Measurements from ENCODE around the gene SPAG16.
"Not testable (repeated sequence)": the region's sequence is repeated elsewhere in the genome, so short reads cannot be mapped to it uniquely, and the experiment has no call there.

SPAG16 gene

DNA sequence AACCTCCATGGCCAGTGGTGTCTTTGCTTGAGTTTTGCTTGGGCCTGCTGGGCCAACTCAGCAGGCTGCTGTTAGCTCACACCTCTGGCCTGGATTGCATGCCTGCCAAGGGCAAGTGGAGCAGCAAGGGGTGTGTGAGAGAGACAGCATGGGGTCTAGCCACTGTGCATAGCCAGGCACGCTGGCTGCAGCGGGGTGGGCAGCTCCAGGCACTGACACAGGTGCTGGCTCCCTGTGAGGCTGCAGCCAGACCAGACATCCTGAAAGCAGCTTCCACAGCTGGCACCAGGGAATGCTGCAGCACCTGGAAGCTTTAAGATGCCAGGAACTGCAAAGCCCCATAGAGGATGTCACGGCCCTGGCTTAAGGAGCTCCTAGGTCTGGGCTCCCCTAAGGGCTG, 750.2 kb downstream of the SPAG16 start:
- Histone ChIP-seq H3K4me1 (ENCODE audit: control insufficient read depth in 1 of 2, insufficient read depth in 2 of 2, low read length in 2 of 2) (no peaks in the 10 kb centered on the region), H3K27ac (ENCODE audit: low read depth, low read length) (no peak overlapping the region), H3K27me3 (ENCODE audit: control insufficient read depth in 1 of 2, insufficient read depth in 2 of 2, low read length in 2 of 2) (no peaks in the 10 kb centered on the region), H3K36me3 (ENCODE audit: control insufficient read depth in 1 of 2, insufficient read depth in 2 of 2, low read length in 2 of 2) (no peaks in the 10 kb centered on the region), H3K9me3 (ENCODE audit: control insufficient read depth in 1 of 2, low read length in 2 of 2) (no peaks in the 10 kb centered on the region), H3K4me3 (ENCODE audit: low read depth in 1 of 2, low read length in 2 of 2) (no peak overlapping the region), H3K9ac (ENCODE audit: low read depth in 1 of 2, low read length in 2 of 2) (no peak overlapping the region)

GRCh38 chr2:214035091-214035852, 751.0 kb downstream of the SPAG16 start:
- H3K36me3 ChIP-seq (ENCODE audit: control insufficient read depth in 1 of 2, insufficient read depth in 2 of 2, low read length in 2 of 2): no peaks in the 10 kb centered on the region
- H3K4me1 ChIP-seq (ENCODE audit: control insufficient read depth in 1 of 2, insufficient read depth in 2 of 2, low read length in 2 of 2): no peaks in the 10 kb centered on the region
- H3K9me3 ChIP-seq (ENCODE audit: control insufficient read depth in 1 of 2, low read length in 2 of 2): peaks cover 5 to 6% of the 10 kb centered on the region in 2 donors
- H3K9ac ChIP-seq (ENCODE audit: low read depth in 1 of 2, low read length in 2 of 2): no peak overlapping the region
- no peaks in the 10 kb centered on the region for H3K27me3 ChIP-seq (ENCODE audit: control insufficient read depth in 1 of 2, insufficient read depth in 2 of 2, low read length in 2 of 2)
- no peak overlapping the region for H3K27ac ChIP-seq (ENCODE audit: low read depth, low read length)
- no peak overlapping the region for H3K4me3 ChIP-seq (ENCODE audit: low read depth in 1 of 2, low read length in 2 of 2)

- H3K27me3 ChIP-seq (ENCODE audit: control insufficient read depth in 1 of 2, insufficient read depth in 2 of 2, low read length in 2 of 2): no peaks in the 10 kb centered on the region
- H3K4me1 ChIP-seq (ENCODE audit: control insufficient read depth in 1 of 2, insufficient read depth in 2 of 2, low read length in 2 of 2): no peaks in the 10 kb centered on the region
- H3K4me3 ChIP-seq (ENCODE audit: low read depth in 1 of 2, low read length in 2 of 2): no peak overlapping the region
- H3K9me3 ChIP-seq (ENCODE audit: control insufficient read depth in 1 of 2, low read length in 2 of 2): peaks cover 6% of the 10 kb centered on the region in 2 donors
- no peak overlapping the region for H3K27ac ChIP-seq (ENCODE audit: low read depth, low read length)
- H3K9ac ChIP-seq (ENCODE audit: low read depth in 1 of 2, low read length in 2 of 2): no peak overlapping the region
- no peaks in the 10 kb centered on the region for H3K36me3 ChIP-seq (ENCODE audit: control insufficient read depth in 1 of 2, insufficient read depth in 2 of 2, low read length in 2 of 2)
Observed at GRCh38 chr2:214035921-214036320, 751.7 kb downstream of the SPAG16 start.

DNA sequence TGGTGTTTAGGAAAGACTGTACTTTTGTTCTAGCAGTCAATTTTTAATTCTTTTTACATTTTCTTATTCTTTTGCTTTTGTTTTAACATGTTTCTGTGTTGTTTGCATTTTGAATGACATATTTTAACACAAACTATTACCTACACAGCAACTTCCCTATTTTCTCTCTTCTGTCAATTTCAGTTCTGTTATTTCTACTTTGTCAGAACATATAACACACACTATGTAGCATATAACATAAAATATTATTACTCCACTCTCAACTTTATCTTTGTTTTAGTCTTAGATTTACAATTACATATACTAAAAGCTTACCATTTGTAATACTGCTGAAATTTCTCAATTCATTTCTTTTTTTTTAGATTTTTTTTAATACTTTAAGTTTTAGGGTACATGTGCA, 753.9 kb downstream of the SPAG16 start:
- H3K4me3 ChIP-seq (ENCODE audit: low read depth in 1 of 2, low read length in 2 of 2): no peak overlapping the region
- no peaks in the 10 kb centered on the region for H3K36me3 ChIP-seq (ENCODE audit: control insufficient read depth in 1 of 2, insufficient read depth in 2 of 2, low read length in 2 of 2)
- H3K9ac ChIP-seq (ENCODE audit: low read depth in 1 of 2, low read length in 2 of 2): no peak overlapping the region
- no peak overlapping the region for H3K27ac ChIP-seq (ENCODE audit: low read depth, low read length)
- H3K9me3 ChIP-seq (ENCODE audit: control insufficient read depth in 1 of 2, low read length in 2 of 2): peaks cover 6% of the 10 kb centered on the region in 2 donors
- H3K4me1 ChIP-seq (ENCODE audit: control insufficient read depth in 1 of 2, insufficient read depth in 2 of 2, low read length in 2 of 2): no peaks in the 10 kb centered on the region
- no peaks in the 10 kb centered on the region for H3K27me3 ChIP-seq (ENCODE audit: control insufficient read depth in 1 of 2, insufficient read depth in 2 of 2, low read length in 2 of 2)

- Histone ChIP-seq H3K4me1 (ENCODE audit: control insufficient read depth in 1 of 2, insufficient read depth in 2 of 2, low read length in 2 of 2) (no peaks in the 10 kb centered on the region), H3K27me3 (ENCODE audit: control insufficient read depth in 1 of 2, insufficient read depth in 2 of 2, low read length in 2 of 2) (no peaks in the 10 kb centered on the region), H3K36me3 (ENCODE audit: control insufficient read depth in 1 of 2, insufficient read depth in 2 of 2, low read length in 2 of 2) (no peaks in the 10 kb centered on the region), H3K27ac (ENCODE audit: low read depth, low read length) (no peak overlapping the region), H3K9me3 (ENCODE audit: control insufficient read depth in 1 of 2, low read length in 2 of 2) (no peaks in the 10 kb centered on the region), H3K9ac (ENCODE audit: low read depth in 1 of 2, low read length in 2 of 2) (no peak overlapping the region), H3K4me3 (ENCODE audit: low read depth in 1 of 2, low read length in 2 of 2) (no peak overlapping the region)
Observed at GRCh38 chr2:214050731-214051130, 766.5 kb downstream of the SPAG16 start.

DNA sequence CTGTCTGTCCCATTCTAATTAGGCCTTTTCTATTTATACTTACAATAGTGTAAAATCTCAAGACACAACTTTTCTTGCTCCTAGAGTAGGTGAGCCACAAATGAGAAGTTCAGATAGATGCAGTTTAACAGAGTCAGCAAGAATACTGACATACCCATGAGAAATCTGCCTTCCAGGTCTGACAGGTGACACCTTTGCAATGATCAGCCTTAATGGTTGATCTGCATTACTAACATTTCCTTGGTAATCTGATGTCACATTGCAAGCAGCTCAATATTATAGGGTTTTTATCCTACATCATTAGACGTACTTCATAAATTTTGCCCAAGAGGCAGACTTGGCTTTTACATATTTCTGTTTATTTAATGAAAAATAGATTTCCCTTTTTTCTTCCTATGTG, 767.3 kb downstream of the SPAG16 start:
- H3K27ac ChIP-seq (ENCODE audit: low read depth, low read length): no peak overlapping the region
- H3K36me3 ChIP-seq (ENCODE audit: control insufficient read depth in 1 of 2, insufficient read depth in 2 of 2, low read length in 2 of 2): no peaks in the 10 kb centered on the region
- H3K9me3 ChIP-seq (ENCODE audit: control insufficient read depth in 1 of 2, low read length in 2 of 2): no peaks in the 10 kb centered on the region
- H3K4me3 ChIP-seq (ENCODE audit: low read depth in 1 of 2, low read length in 2 of 2): no peak overlapping the region
- H3K27me3 ChIP-seq (ENCODE audit: control insufficient read depth in 1 of 2, insufficient read depth in 2 of 2, low read length in 2 of 2): no peaks in the 10 kb centered on the region
- H3K9ac ChIP-seq (ENCODE audit: low read depth in 1 of 2, low read length in 2 of 2): no peak overlapping the region
- H3K4me1 ChIP-seq (ENCODE audit: control insufficient read depth in 1 of 2, insufficient read depth in 2 of 2, low read length in 2 of 2): no peaks in the 10 kb centered on the region

DNA sequence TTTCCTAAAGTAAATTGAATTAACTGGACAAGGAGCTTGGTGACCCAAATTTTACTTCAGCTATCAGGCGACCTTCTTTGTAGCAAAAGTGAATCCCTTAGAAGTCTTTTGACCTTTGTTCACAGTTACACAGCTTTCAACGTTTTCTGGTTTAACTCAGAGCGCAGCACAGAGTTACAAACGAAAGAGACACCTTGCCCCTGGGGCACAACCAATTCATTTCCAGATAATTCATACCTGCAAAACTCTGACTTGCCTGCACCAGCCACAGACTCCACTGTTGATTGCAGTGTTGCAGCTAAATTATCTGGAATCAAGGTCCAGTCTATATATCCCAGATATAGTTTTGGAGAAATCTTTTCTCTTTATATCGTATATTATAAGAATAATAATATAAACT, 768.0 kb downstream of the SPAG16 start:
- Histone ChIP-seq H3K9me3 (ENCODE audit: control insufficient read depth in 1 of 2, low read length in 2 of 2) (no peaks in the 10 kb centered on the region), H3K9ac (ENCODE audit: low read depth in 1 of 2, low read length in 2 of 2) (no peak overlapping the region), H3K27ac (ENCODE audit: low read depth, low read length) (no peak overlapping the region), H3K27me3 (ENCODE audit: control insufficient read depth in 1 of 2, insufficient read depth in 2 of 2, low read length in 2 of 2) (no peaks in the 10 kb centered on the region), H3K4me3 (ENCODE audit: low read depth in 1 of 2, low read length in 2 of 2) (no peak overlapping the region), H3K4me1 (ENCODE audit: control insufficient read depth in 1 of 2, insufficient read depth in 2 of 2, low read length in 2 of 2) (no peaks in the 10 kb centered on the region), H3K36me3 (ENCODE audit: control insufficient read depth in 1 of 2, insufficient read depth in 2 of 2, low read length in 2 of 2) (no peaks in the 10 kb centered on the region)

- H3K4me3 ChIP-seq (ENCODE audit: low read depth in 1 of 2, low read length in 2 of 2): no peak overlapping the region
- no peak overlapping the region for H3K27ac ChIP-seq (ENCODE audit: low read depth, low read length)
- H3K9me3 ChIP-seq (ENCODE audit: control insufficient read depth in 1 of 2, low read length in 2 of 2): no peaks in the 10 kb centered on the region
- no peaks in the 10 kb centered on the region for H3K4me1 ChIP-seq (ENCODE audit: control insufficient read depth in 1 of 2, insufficient read depth in 2 of 2, low read length in 2 of 2)
- no peaks in the 10 kb centered on the region for H3K36me3 ChIP-seq (ENCODE audit: control insufficient read depth in 1 of 2, insufficient read depth in 2 of 2, low read length in 2 of 2)
- H3K27me3 ChIP-seq (ENCODE audit: control insufficient read depth in 1 of 2, insufficient read depth in 2 of 2, low read length in 2 of 2): no peaks in the 10 kb centered on the region
- no peak overlapping the region for H3K9ac ChIP-seq (ENCODE audit: low read depth in 1 of 2, low read length in 2 of 2)
Observed at GRCh38 chr2:214057986-214058385, 773.7 kb downstream of the SPAG16 start.

GRCh38 chr2:214062279-214062678, 778.0 kb downstream of the SPAG16 start:
- H3K9me3 ChIP-seq (ENCODE audit: control insufficient read depth in 1 of 2, low read length in 2 of 2); H3K4me1 ChIP-seq (ENCODE audit: control insufficient read depth in 1 of 2, insufficient read depth in 2 of 2, low read length in 2 of 2); H3K9ac ChIP-seq (ENCODE audit: low read depth in 1 of 2, low read length in 2 of 2); H3K27ac ChIP-seq (ENCODE audit: low read depth, low read length); H3K36me3 ChIP-seq (ENCODE audit: control insufficient read depth in 1 of 2, insufficient read depth in 2 of 2, low read length in 2 of 2); H3K27me3 ChIP-seq (ENCODE audit: control insufficient read depth in 1 of 2, insufficient read depth in 2 of 2, low read length in 2 of 2); H3K4me3 ChIP-seq (ENCODE audit: low read depth in 1 of 2, low read length in 2 of 2): not testable (repeated sequence)

- no peaks in the 10 kb centered on the region for H3K36me3 ChIP-seq (ENCODE audit: control insufficient read depth in 1 of 2, insufficient read depth in 2 of 2, low read length in 2 of 2)
- no peaks in the 10 kb centered on the region for H3K4me1 ChIP-seq (ENCODE audit: control insufficient read depth in 1 of 2, insufficient read depth in 2 of 2, low read length in 2 of 2)
- H3K9ac ChIP-seq (ENCODE audit: low read depth in 1 of 2, low read length in 2 of 2): no peak overlapping the region
- H3K27ac ChIP-seq (ENCODE audit: low read depth, low read length): no peak overlapping the region
- no peak overlapping the region for H3K4me3 ChIP-seq (ENCODE audit: low read depth in 1 of 2, low read length in 2 of 2)
- H3K27me3 ChIP-seq (ENCODE audit: control insufficient read depth in 1 of 2, insufficient read depth in 2 of 2, low read length in 2 of 2): no peaks in the 10 kb centered on the region
- H3K9me3 ChIP-seq (ENCODE audit: control insufficient read depth in 1 of 2, low read length in 2 of 2): no peaks in the 10 kb centered on the region
Observed at GRCh38 chr2:214064471-214064870, 780.2 kb downstream of the SPAG16 start.

All from duodenal mucosa (tissue), 2 donors.